HCT116 (cell line): ENCODE data around the gene SYF2.

Experiments used
- POLR2AphosphoS5 ChIP-seq: IDR thresholded peaks from 2 replicates; pipeline ENCODE4 v1.6.1; 2011; ENCODE audit warnings: mild to moderate bottlenecking, low read depth, low read length, moderate library complexity
- TF ChIP-seq, protein P1 (sequence below), 3 experiments: fragments of 200-600 bp in 1 of 3; sonication (generic) in 1 of 3; IDR thresholded peaks in 2 of 3; conservative IDR thresholded peaks in 1 of 3; 2 replicates each; pipeline ENCODE4 v1.5.1; 2012 to 2017; ENCODE audit warnings: low read depth in 2 of 3, low read length in 2 of 3, antibody characterized with exemption in 1 of 3, borderline replicate concordance in 1 of 3, control low read depth in 1 of 3, mild to moderate bottlenecking in 1 of 3, mixed read lengths in 1 of 3, mixed run types in 1 of 3, moderate library complexity in 1 of 3; ENCODE audit not compliant: insufficient read depth in 1 of 3

DNA sequence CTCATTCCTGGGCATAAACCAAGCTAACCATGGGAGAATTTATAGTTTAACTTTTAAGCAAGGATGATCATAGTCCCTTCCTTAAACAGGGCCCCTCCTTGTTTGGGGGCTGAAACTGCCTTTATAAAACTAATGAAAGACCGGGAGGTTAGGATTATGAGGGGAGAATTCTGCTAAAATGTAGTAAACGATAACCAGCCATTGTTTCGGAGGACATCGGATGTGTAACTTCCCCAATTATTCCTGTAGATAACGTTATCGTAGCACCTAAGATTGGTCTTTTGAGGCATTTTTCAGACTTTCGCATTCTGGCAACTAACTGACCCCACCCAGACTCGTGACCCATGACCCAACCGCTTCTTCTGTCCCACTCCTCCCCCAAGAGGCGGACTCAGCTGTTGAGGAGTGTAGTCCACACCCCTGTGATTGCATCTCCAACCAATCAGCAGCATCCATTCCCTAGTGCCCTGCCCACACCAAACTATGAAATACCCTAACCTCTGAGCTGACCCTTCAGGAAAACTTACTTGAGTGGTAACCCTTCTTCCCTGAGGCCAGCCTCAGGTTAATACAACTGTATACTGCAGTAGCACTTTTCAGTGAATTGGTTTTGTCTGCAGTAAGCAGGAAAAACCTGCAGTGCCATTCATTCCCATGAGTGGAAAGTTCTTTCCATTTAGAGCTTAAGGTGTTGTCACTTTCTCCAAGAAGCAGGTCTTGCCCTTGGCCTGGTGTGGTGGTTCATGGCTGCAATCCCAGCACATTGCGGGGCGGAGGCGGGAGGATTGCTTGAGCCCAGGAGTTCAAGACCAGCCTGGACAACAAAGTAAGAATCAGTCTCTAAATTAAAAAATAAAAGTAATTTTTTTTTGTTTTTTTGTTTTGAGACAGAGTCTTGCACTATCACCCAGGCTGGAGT lies 823 bp upstream of the SYF2 start:
- TF ChIP-seq, protein P1, sequence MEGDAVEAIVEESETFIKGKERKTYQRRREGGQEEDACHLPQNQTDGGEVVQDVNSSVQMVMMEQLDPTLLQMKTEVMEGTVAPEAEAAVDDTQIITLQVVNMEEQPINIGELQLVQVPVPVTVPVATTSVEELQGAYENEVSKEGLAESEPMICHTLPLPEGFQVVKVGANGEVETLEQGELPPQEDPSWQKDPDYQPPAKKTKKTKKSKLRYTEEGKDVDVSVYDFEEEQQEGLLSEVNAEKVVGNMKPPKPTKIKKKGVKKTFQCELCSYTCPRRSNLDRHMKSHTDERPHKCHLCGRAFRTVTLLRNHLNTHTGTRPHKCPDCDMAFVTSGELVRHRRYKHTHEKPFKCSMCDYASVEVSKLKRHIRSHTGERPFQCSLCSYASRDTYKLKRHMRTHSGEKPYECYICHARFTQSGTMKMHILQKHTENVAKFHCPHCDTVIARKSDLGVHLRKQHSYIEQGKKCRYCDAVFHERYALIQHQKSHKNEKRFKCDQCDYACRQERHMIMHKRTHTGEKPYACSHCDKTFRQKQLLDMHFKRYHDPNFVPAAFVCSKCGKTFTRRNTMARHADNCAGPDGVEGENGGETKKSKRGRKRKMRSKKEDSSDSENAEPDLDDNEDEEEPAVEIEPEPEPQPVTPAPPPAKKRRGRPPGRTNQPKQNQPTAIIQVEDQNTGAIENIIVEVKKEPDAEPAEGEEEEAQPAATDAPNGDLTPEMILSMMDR (IDR thresholded peaks at IDR 0.05 in 2 of 3, conservative IDR thresholded peaks at IDR 0.05 in 1 of 3; ENCODE audit: borderline replicate concordance in 1 of 3, insufficient read depth in 1 of 3, low read depth in 2 of 3, low read length in 2 of 3) = no peak
- TF ChIP-seq POLR2AphosphoS5 = peak; percentile 53
